Measurements from ENCODE around the gene SLC35A4.

DNA sequence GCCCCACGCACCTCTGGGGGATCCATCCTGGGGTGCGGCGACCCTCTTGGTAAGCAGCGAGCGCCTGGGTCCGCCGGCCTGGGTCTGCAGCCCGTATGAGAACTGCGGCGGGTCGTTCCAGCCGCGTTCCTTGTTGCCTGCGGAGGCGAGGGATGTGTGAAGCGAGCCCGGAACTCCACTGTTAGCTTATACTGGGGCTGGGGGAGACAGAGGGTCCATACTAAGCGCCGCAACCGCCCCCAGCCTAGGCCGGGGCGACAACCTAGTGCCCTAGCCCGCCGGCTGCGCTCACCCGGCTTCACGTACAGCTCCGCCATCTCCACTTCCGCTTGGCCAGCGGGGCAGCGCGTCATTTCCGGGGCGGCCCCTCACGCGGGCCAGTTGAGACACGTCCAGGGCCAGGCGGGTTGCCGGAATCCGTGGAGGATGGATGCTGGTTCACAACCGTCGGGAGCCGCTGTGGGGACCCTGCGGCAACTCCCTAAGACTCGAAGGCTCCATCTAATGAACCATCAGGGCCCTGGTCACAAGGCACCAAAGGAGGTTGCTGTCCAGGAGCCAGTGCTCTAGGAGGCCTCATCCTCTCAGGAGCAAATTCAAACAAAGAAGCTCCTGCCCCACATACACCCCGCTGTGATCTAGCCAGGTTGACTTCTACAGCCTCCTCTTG is 7.4 kb upstream of the SLC35A4 start, which contains the start of gene SRA1:
- TF ChIP-seq CTCF (IDR thresholded peaks at IDR 0.05 in 8 of 11, conservative IDR thresholded peaks at IDR 0.05 in 3 of 11) (peak in 1 of 11 experiments; percentile 15), POLR2AphosphoS5 (IDR thresholded peaks at IDR 0.05) (peak; percentile 99), POLR2A (IDR thresholded peaks at IDR 0.05) (peak; percentile 68 to 83 (median 70))
